H1 (cell line): ENCODE results near the gene JMJD1C. TPM values are rescaled to one million over a fixed set of nuclear protein-coding genes. Genes with fewer than 3 reads are reported as not detected.
A peak's percentile ranks its signal among the peaks of the same experiment; 100 is the strongest.

Experiments
- CTCF ChIA-PET: fragments of 300-600 bp; sonication (Branson Sonifier 250); formaldehyde crosslinking; loops from one replicate; lab custom pipeline; 2021; ENCODE audit not compliant: partially characterized antibody; lab: Charles Lee
- POLR2A ChIA-PET: fragments of 300-600 bp; sonication (Branson Sonifier 250); formaldehyde crosslinking; loops from one replicate; lab custom pipeline; 2021; ENCODE audit warnings: inconsistent platforms; ENCODE audit not compliant: partially characterized antibody; lab: Charles Lee
- DNase-seq, 2 experiments: peaks; one replicate each; pipeline versions ENCODE4 v3.0.0 to v3.0.0-alpha.2; 2010 to 2022; ENCODE audit warnings: low spot score in 2 of 2, low read depth in 1 of 2, mixed read lengths in 1 of 2
- FAIRE-seq: peaks from 2 replicates; lab custom pipeline; 2011; peaks lifted over from hg19 to GRCh38; lab: Jason Lieb, UNC
- H2AFZ ChIP-seq: 2 replicates; pipeline ENCODE4 v1.8.1; 2012; ENCODE audit warnings: low read length, inconsistent platforms
- H2AK5ac ChIP-seq: 2 replicates; pipeline ENCODE4 v1.6.1; 2013; ENCODE audit warnings: low read depth, low read length
- H2BK120ac ChIP-seq: replicated peaks from 2 replicates; pipeline ENCODE3; 2013; ENCODE audit warnings: low read depth, low read length, inconsistent platforms
- H2BK12ac ChIP-seq: 2 replicates; pipeline ENCODE4 v1.6.1; 2013; ENCODE audit warnings: low read depth, low read length
- H2BK15ac ChIP-seq: 2 replicates; pipeline ENCODE4 v1.6.1; 2013; ENCODE audit warnings: low read length
- H2BK20ac ChIP-seq: 2 replicates; pipeline ENCODE4 v1.6.1; 2013; ENCODE audit warnings: low read length
- H2BK5ac ChIP-seq: 2 replicates; pipeline ENCODE4 v1.6.1; 2013; ENCODE audit warnings: low read depth, low read length
- H3K14ac ChIP-seq: 2 replicates; pipeline ENCODE4 v1.6.1; 2013; ENCODE audit warnings: inconsistent platforms; ENCODE audit not compliant: insufficient read length
- H3K18ac ChIP-seq: 2 replicates; pipeline ENCODE4 v1.6.1; 2013; ENCODE audit warnings: low read length; ENCODE audit errors: extremely low read depth
- H3K23ac ChIP-seq: 2 replicates; pipeline ENCODE4 v1.6.1; 2013; ENCODE audit warnings: inconsistent platforms; ENCODE audit not compliant: insufficient read length
- H3K23me2 ChIP-seq: 2 replicates; pipeline ENCODE4 v1.6.1; 2013; ENCODE audit warnings: low read depth, low read length
- H3K27ac ChIP-seq: 2 replicates; pipeline ENCODE4 v1.6.1; 2011; ENCODE audit warnings: low read depth, low read length, inconsistent platforms
- H3K27me3 ChIP-seq, 4 experiments: replicated peaks in 1 of 4; 1 replicate in 1 of 4; 2 replicates in 3 of 4; pipeline versions ENCODE4 v1.6.1 to v1.8.1; 2011 to 2013; ENCODE audit warnings: low read length in 3 of 4, mild to moderate bottlenecking in 3 of 4, inconsistent platforms in 2 of 4, mixed read lengths in 2 of 4, moderate library complexity in 1 of 4; ENCODE audit not compliant: control insufficient read depth in 3 of 4, insufficient read depth in 3 of 4; ENCODE audit errors: extremely low read depth in 1 of 4
- H3K36me3 ChIP-seq, 4 experiments: 2 replicates each; pipeline versions ENCODE4 v1.6.1 to v1.8.1; 2011 to 2013; ENCODE audit warnings: mild to moderate bottlenecking in 4 of 4, low read length in 3 of 4, moderate library complexity in 2 of 4, control low read depth in 1 of 4, inconsistent platforms in 1 of 4; ENCODE audit not compliant: insufficient read depth in 4 of 4, control insufficient read depth in 2 of 4
- H3K4ac ChIP-seq: replicated peaks from 2 replicates; pipeline ENCODE3; 2013; ENCODE audit warnings: low read length, low read depth, mixed read lengths, inconsistent platforms; ENCODE audit not compliant: insufficient read length
- H3K4me1 ChIP-seq, 4 experiments: replicated peaks in 1 of 4; 1 replicate in 1 of 4; 2 replicates in 3 of 4; pipeline versions ENCODE4 v1.6.1 to v1.8.1; 2011 to 2013; ENCODE audit warnings: low read length in 3 of 4, inconsistent platforms in 2 of 4, mixed read lengths in 1 of 4; ENCODE audit not compliant: insufficient read depth in 4 of 4, control insufficient read depth in 3 of 4
- H3K4me2 ChIP-seq, 2 experiments: 2 replicates each; pipeline versions ENCODE4 v1.6.1 to v1.8.1; 2011 to 2013; ENCODE audit warnings: low read depth in 2 of 2, low read length in 2 of 2, control low read depth in 1 of 2, inconsistent platforms in 1 of 2, mild to moderate bottlenecking in 1 of 2; ENCODE audit not compliant: insufficient read depth in 1 of 2
- H3K4me3 ChIP-seq, 4 experiments: fragments of 200-600, 300-600 bp in 1 of 4; sonication (generic), shearing (Covaris generic), sonication (Bioruptor Twin) in 1 of 4; 2 replicates each; pipeline versions ENCODE4 v1.5.1 to v1.8.1; 2011 to 2016; ENCODE audit warnings: low read length in 4 of 4, low read depth in 3 of 4, control low read depth in 2 of 4, inconsistent platforms in 2 of 4, mild to moderate bottlenecking in 2 of 4, mixed read lengths in 1 of 4, moderate library complexity in 1 of 4; ENCODE audit not compliant: insufficient read depth in 2 of 4; ENCODE audit errors: extremely low read depth in 1 of 4
- H3K56ac ChIP-seq: replicated peaks from 2 replicates; pipeline ENCODE3; 2013; ENCODE audit warnings: low read depth, mild to moderate bottlenecking, mixed read lengths, low read length, inconsistent platforms; ENCODE audit not compliant: insufficient read length
- H3K79me1 ChIP-seq: 2 replicates; pipeline ENCODE4 v1.6.1; 2013; ENCODE audit warnings: low read depth, low read length, control low read depth
- H3K79me2 ChIP-seq, 2 experiments: 2 replicates each; pipeline versions ENCODE4 v1.6.1 to v1.8.1; 2012 to 2013; ENCODE audit warnings: low read length in 2 of 2, mild to moderate bottlenecking in 2 of 2, inconsistent platforms in 1 of 2; ENCODE audit not compliant: insufficient read depth in 2 of 2, control insufficient read depth in 1 of 2
- H3K9ac ChIP-seq, 4 experiments: replicated peaks in 1 of 4; 1 replicate in 1 of 4; 2 replicates in 3 of 4; pipeline versions ENCODE4 v1.6.1 to v1.8.1; 2011 to 2013; ENCODE audit warnings: low read depth in 3 of 4, low read length in 3 of 4, control low read depth in 2 of 4, mild to moderate bottlenecking in 2 of 4, moderate library complexity in 2 of 4, inconsistent platforms in 1 of 4; ENCODE audit errors: extremely low read depth in 1 of 4
- H3K9me3 ChIP-seq, 2 experiments: 2 replicates each; pipeline versions ENCODE4 v1.6.1 to v1.8.1; 2012 to 2013; ENCODE audit warnings: mild to moderate bottlenecking in 2 of 2, moderate library complexity in 2 of 2, control low read depth in 1 of 2, inconsistent platforms in 1 of 2, low read depth in 1 of 2, low read length in 1 of 2, mixed read lengths in 1 of 2; ENCODE audit not compliant: insufficient read depth in 2 of 2
- H4K20me1 ChIP-seq, 2 experiments: replicated peaks in 1 of 2; 2 replicates each; pipeline versions ENCODE3 to v1.8.1; 2011 to 2013; ENCODE audit warnings: inconsistent platforms in 2 of 2, low read length in 2 of 2, mild to moderate bottlenecking in 1 of 2; ENCODE audit not compliant: insufficient read depth in 2 of 2, control insufficient read depth in 1 of 2
- H4K5ac ChIP-seq: 2 replicates; pipeline ENCODE4 v1.6.1; 2013; ENCODE audit warnings: low read length, low read depth, mixed read lengths, inconsistent platforms; ENCODE audit not compliant: insufficient read length
- H4K8ac ChIP-seq: 2 replicates; pipeline ENCODE4 v1.8.0; 2013; ENCODE audit warnings: mild to moderate bottlenecking, moderate library complexity, low read length, inconsistent platforms; ENCODE audit not compliant: insufficient read depth; ENCODE audit errors: extremely low read depth
- H4K91ac ChIP-seq: replicated peaks from 2 replicates; pipeline ENCODE3; 2013; ENCODE audit warnings: low read length, mixed read lengths, inconsistent platforms; ENCODE audit not compliant: insufficient read length
- ATF2 ChIP-seq: IDR thresholded peaks from 2 replicates; pipeline ENCODE4 v1.6.1; 2012; ENCODE audit warnings: low read length, inconsistent platforms
- POLR2AphosphoS5 ChIP-seq: IDR thresholded peaks from 2 replicates; pipeline ENCODE4 v1.6.1; 2011; ENCODE audit warnings: low read depth, low read length
- WGBS, 2 experiments: shearing (Covaris generic) in 1 of 2; methylation state at CpG; one replicate each; pipeline versions ENCODE4 v1.1.6 to v1.1.7; 2013 to 2015; ENCODE audit warnings: low lambda C conversion rate in 2 of 2, mixed read lengths in 2 of 2, inconsistent platforms in 1 of 2, low coverage in 1 of 2, missing lambda C conversion rate in 1 of 2; ENCODE audit not compliant: insufficient replicate concordance in 2 of 2, insufficient coverage in 1 of 2, insufficient read length in 1 of 2; ENCODE audit errors: extremely low coverage in 1 of 2, missing lambda C conversion rate in 1 of 2; 5-methylcytosine and 5-hydroxymethylcytosine counted together
- polyA plus RNA-seq, 7 experiments: library from polyadenylated mRNA; depleted of rRNA in 3 of 7; stranded (reverse) in 5 of 7; unstranded in 2 of 7; fragments of >200 nt in 5 of 7; fragments of 200-250 nt in 2 of 7; gene quantifications; 1 replicate in 5 of 7; 2 replicates in 1 of 7; 4 replicates in 1 of 7; pipeline versions ENCODE4 v1.2.1 to v1.2.3, GENCODE V29; 2011 to 2013; ENCODE audit warnings: missing spikeins in 2 of 7, mixed read lengths in 2 of 7
- total RNA-seq: library from RNA; stranded (reverse); fragmentation: NEBNext Ultra II Directional; extraction: Animal tissue kit (Norgen Biotek cat#: 25700); gene quantifications from 2 replicates; pipeline ENCODE4 v1.2.1, GENCODE V29; 2021

Gene JMJD1C
- total and polyA plus RNA-seq, 2 of the 8 experiments (the other 6 are each of a cell fraction or from before 2014, with no cell fraction given): 54.5 to 210 TPM

DNA sequence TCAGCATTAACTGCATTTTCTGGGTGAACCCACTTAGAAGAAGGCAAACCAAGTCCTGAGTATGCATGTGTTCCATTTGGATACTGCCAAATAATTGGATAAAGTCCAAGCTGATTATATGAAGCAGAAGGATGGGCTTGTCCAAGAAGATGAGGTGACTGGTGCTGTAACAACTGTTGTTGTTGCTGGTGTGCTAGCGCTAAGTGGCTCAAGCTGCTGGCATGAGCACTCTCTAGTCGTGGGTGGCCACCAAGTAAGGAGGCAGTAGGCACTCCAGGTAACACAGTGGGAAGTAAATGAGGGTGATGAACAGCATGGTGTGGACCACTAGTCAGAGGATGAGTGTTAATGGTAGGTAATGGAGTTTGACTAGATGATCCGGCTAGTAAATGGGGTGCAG lies 252.3 kb downstream of the JMJD1C start:
- no peak overlapping the region for H2AFZ ChIP-seq
- H3K4me2 ChIP-seq: no peak overlapping the region
- no peak overlapping the region for H4K5ac ChIP-seq
- peaks cover 12 to 98% of the 10 kb centered on the region in 2 experiments for H3K79me2 ChIP-seq
- 0 out of 2 replicates have a peak, but pooled peaks cover 4% of the 10 kb centered on the region for H3K79me1 ChIP-seq
- no peaks in the 10 kb centered on the region for H3K9me3 ChIP-seq
- no peak overlapping the region for H3K4ac ChIP-seq
- peaks cover 13 to 21% of the 10 kb centered on the region in 2 experiments for H4K20me1 ChIP-seq
- H3K9ac ChIP-seq: no peak overlapping the region
- H3K14ac ChIP-seq: no peak overlapping the region
- H3K18ac ChIP-seq: no peak overlapping the region
- no peak for DNase-seq
- no peak overlapping the region for H4K91ac ChIP-seq
- ChIA-PET POLR2A (interaction anchor here (1.2 kb wide), 1 partner anchor 12 kb away, joined by 3 read pairs; no protein-coding TSS in a partner anchor), CTCF (interaction anchor here (0.7 to 2.8 kb wide), 4 partner anchors 12 to 800 kb away, joined by 3 to 11 read pairs (median 5); no protein-coding TSS in a partner anchor)
- H2BK12ac ChIP-seq: no peak overlapping the region
- no peak overlapping the region; the same call in 1 of the 2 replicates for H4K8ac ChIP-seq
- H2BK20ac ChIP-seq: no peak overlapping the region
- no peak overlapping the region for H2BK120ac ChIP-seq
- H3K36me3 ChIP-seq: peaks cover 15 to 73% (median 39%) of the 10 kb centered on the region in 4 experiments
- no peak overlapping the region for H3K4me3 ChIP-seq
- no peaks in the 10 kb centered on the region for H3K27me3 ChIP-seq
- peaks cover 0 to 9% (median 5%) of the 10 kb centered on the region in 4 experiments; a peak in 4 of 7 replicates for H3K4me1 ChIP-seq
- no peak overlapping the region for H3K27ac ChIP-seq
- no peak for TF ChIP-seq ATF2
- peak; percentile 45; the same call in 1 of the 2 replicates for TF ChIP-seq POLR2AphosphoS5
- no peak overlapping the region for H2BK5ac ChIP-seq
- H2AK5ac ChIP-seq: no peak overlapping the region
- H2BK15ac ChIP-seq: no peak overlapping the region
- FAIRE-seq: no peak
- no peak overlapping the region for H3K56ac ChIP-seq
- H3K23me2 ChIP-seq: no peaks in the 10 kb centered on the region
- H3K23ac ChIP-seq: no peak overlapping the region
- WGBS, 2 experiments: 93% methylated on average over 3 of the region's 3 CpGs; no CpG with 5 or more reads in 1 of the 2 experiments
